ENCODE results near the gene MINDY2.

- TF ChIP-seq CTCF (conservative IDR thresholded peaks at IDR 0.05; ENCODE audit: low read depth in 2 of 2) = no peak
- TF ChIP-seq REST (IDR thresholded peaks at IDR 0.05; ENCODE audit: unreplicated experiment) = no peak
- TF ChIP-seq POLR2AphosphoS5 (IDR thresholded peaks at IDR 0.05; ENCODE audit: low read depth) = no peak
- no peak for TF ChIP-seq CREB1 (CRISPR knock-in tag; IDR thresholded peaks at IDR 0.05; ENCODE audit: low read depth)
- no peak for TF ChIP-seq EZH2phosphoT487 (IDR thresholded peaks at IDR 0.05; ENCODE audit: unreplicated experiment)
- no peak for TF ChIP-seq EZH2 (IDR thresholded peaks at IDR 0.05; ENCODE audit: low read depth, unreplicated experiment)
- no peak for TF ChIP-seq STAT1 (IDR thresholded peaks at IDR 0.05; ENCODE audit: unreplicated experiment)
- TF ChIP-seq ZNF462 (CRISPR knock-in tag; IDR thresholded peaks at IDR 0.05) = no peak
Measured at GRCh38 chr15:58877999-58878825, 107.1 kb downstream of the MINDY2 start.
